ENCODE measurements around the gene HPCA.

DNA sequence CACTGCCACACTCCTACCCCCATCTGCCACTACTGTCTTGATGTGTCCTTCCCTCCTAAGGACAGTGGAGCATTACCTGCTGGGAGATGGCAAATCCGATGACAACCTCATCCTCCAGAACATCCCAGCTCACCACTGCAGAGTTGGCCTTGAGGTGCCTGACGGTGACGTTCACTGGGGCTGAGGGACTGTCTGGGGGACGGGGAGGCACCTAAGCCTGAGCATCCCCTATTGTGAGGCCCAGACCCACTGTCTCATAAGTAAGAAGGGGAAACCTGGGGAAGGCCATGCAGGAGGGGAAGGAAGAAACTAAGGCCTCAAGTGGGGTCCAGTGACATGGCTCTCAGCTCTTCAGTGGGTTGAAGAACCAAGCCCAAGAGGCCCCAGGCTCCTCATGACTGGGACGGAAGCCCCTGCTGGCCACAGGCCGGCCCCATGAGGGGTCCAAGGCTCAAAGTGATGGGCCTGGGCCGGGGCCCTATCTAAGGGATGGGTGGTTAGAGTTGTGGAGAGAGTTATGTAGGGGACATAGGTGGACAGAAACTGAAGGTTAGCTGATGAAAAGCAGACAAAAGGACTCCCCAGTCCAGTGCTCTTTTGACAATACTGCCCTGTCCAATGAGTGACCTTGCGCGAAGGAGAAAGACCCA, 17.4 kb upstream of the HPCA start:
- no peak for TF ChIP-seq EP300 (IDR thresholded peaks at IDR 0.05)
- TF ChIP-seq, protein P1, sequence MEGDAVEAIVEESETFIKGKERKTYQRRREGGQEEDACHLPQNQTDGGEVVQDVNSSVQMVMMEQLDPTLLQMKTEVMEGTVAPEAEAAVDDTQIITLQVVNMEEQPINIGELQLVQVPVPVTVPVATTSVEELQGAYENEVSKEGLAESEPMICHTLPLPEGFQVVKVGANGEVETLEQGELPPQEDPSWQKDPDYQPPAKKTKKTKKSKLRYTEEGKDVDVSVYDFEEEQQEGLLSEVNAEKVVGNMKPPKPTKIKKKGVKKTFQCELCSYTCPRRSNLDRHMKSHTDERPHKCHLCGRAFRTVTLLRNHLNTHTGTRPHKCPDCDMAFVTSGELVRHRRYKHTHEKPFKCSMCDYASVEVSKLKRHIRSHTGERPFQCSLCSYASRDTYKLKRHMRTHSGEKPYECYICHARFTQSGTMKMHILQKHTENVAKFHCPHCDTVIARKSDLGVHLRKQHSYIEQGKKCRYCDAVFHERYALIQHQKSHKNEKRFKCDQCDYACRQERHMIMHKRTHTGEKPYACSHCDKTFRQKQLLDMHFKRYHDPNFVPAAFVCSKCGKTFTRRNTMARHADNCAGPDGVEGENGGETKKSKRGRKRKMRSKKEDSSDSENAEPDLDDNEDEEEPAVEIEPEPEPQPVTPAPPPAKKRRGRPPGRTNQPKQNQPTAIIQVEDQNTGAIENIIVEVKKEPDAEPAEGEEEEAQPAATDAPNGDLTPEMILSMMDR (IDR thresholded peaks at IDR 0.05): no peak
- no peak for TF ChIP-seq POLR2A (IDR thresholded peaks at IDR 0.05)
- no peak for TF ChIP-seq POLR2AphosphoS5 (IDR thresholded peaks at IDR 0.05)
